SK-N-SH treated with all-trans-retinoic acid at 6 μM for 48 hours (cell line): ENCODE measurements around the gene MAP1A.

Source experiments
- CSDC2 ChIP-seq: fragments of 250-450 bp; sonication (Bioruptor Pico); IDR thresholded peaks from 2 replicates; pipeline ENCODE4 v1.5.0; 2020; ENCODE audit warnings: mild to moderate bottlenecking, moderate library complexity
- PATZ1 ChIP-seq: fragments of 250-450 bp; sonication (Bioruptor Pico); IDR thresholded peaks from 2 replicates; pipeline ENCODE4 v1.8.0; 2020; ENCODE audit warnings: mild to moderate bottlenecking, moderate library complexity, borderline replicate concordance
- PPARA ChIP-seq: fragments of 250-450 bp; sonication (Bioruptor Pico); IDR thresholded peaks from 2 replicates; pipeline ENCODE4 v1.5.0; 2020; ENCODE audit warnings: mild to moderate bottlenecking, borderline replicate concordance
- RARB ChIP-seq: fragments of 250-450 bp; sonication (Bioruptor Pico); IDR thresholded peaks from 2 replicates; pipeline ENCODE4 v1.8.0; 2021; ENCODE audit warnings: mild to moderate bottlenecking, moderate library complexity
- TCF4 ChIP-seq: fragments of 250-450 bp; sonication (Bioruptor Pico); IDR thresholded peaks from 2 replicates; pipeline ENCODE4 v1.8.0; 2021; ENCODE audit warnings: mild to moderate bottlenecking, moderate library complexity, borderline replicate concordance
- TOX ChIP-seq: fragments of 250-450 bp; sonication (Bioruptor Pico); IDR thresholded peaks from 2 replicates; pipeline ENCODE4 v1.8.0; 2021; ENCODE audit warnings: mild to moderate bottlenecking, moderate library complexity, borderline replicate concordance

GRCh38 chr15:43552986-43553385 lies 35.6 kb downstream of the MAP1A start:
- TF ChIP-seq PPARA (CRISPR knock-in tag) (no peak), PATZ1 (no peak), TCF4 (CRISPR knock-in tag) (no peak), CSDC2 (CRISPR knock-in tag) (no peak), TOX (CRISPR knock-in tag) (no peak), RARB (CRISPR knock-in tag) (no peak)
